ENCODE measurements around the gene ARHGAP8. TPM values are rescaled to one million over a fixed set of nuclear protein-coding genes. Genes with fewer than 3 reads are reported as not detected.

ARHGAP8 gene
- total RNA-seq, 2 donors from 2014 or later: 12.2 to 15.2 TPM

- no peak for ATAC-seq
- H3K4me3 ChIP-seq: no peak overlapping the region
- H3K27me3 ChIP-seq: no peaks in the 10 kb centered on the region
- no peaks in the 10 kb centered on the region for H3K9me3 ChIP-seq
- no peak overlapping the region for H3K27ac ChIP-seq
- no peaks in the 10 kb centered on the region for H3K36me3 ChIP-seq (replicated peaks in 1 of 2; ENCODE audit: insufficient read depth in 1 of 2, low read depth in 2 of 2)
- DNase-seq: no peak
- intact Hi-C loops (cut with DNase I): loop anchor here (5.0 kb wide), 1 partner anchor 38 kb away; no protein-coding TSS in a partner anchor
- peaks cover 5% of the 10 kb centered on the region for H3K4me1 ChIP-seq
- TF ChIP-seq POLR2A (IDR thresholded peaks at IDR 0.05): no peak
- no peak for TF ChIP-seq CTCF (IDR thresholded peaks at IDR 0.05)
- 73 to 84% methylated on average over 4 to 20 of the region's 23 CpGs for WGBS, 2 donors
Observed at GRCh38 chr22:44734801-44735517, 17.4 kb upstream of the ARHGAP8 start.

- ATAC-seq: peak; percentile 67
- TF ChIP-seq CTCF (IDR thresholded peaks at IDR 0.05) (peak; percentile 86 to 99 (median 95)), POLR2A (IDR thresholded peaks at IDR 0.05) (no peak)
- Histone ChIP-seq H3K27me3 (no peaks in the 10 kb centered on the region), H3K4me3 (no peak overlapping the region), H3K27ac (no peak overlapping the region), H3K4me1 (peaks cover 5% of the 10 kb centered on the region), H3K9me3 (no peaks in the 10 kb centered on the region), H3K36me3 (replicated peaks in 1 of 2; ENCODE audit: insufficient read depth in 1 of 2, low read depth in 2 of 2) (no peaks in the 10 kb centered on the region)
- intact Hi-C loops (cut with DNase I): loop anchor here (5.0 kb wide), 1 partner anchor 38 kb away; no protein-coding TSS in a partner anchor
- peak; percentile 68 to 86 (median 76) for DNase-seq
- 31% methylated on average over 7 to 28 of the region's 28 CpGs for WGBS, 2 donors
Observed at GRCh38 chr22:44735518-44736428, 16.6 kb upstream of the ARHGAP8 start.

GRCh38 chr22:44736581-44737405 is 15.6 kb upstream of the ARHGAP8 start:
- no peak overlapping the region for H3K27ac ChIP-seq
- no peaks in the 10 kb centered on the region for H3K36me3 ChIP-seq (replicated peaks in 1 of 2; ENCODE audit: insufficient read depth in 1 of 2, low read depth in 2 of 2)
- ATAC-seq: no peak
- WGBS, 2 donors: 74 to 88% methylated on average over 9 to 48 of the region's 52 CpGs
- H3K4me3 ChIP-seq: no peak overlapping the region
- no peak for TF ChIP-seq POLR2A (IDR thresholded peaks at IDR 0.05)
- no peak for TF ChIP-seq CTCF (IDR thresholded peaks at IDR 0.05)
- H3K27me3 ChIP-seq: no peaks in the 10 kb centered on the region
- H3K9me3 ChIP-seq: no peaks in the 10 kb centered on the region
- DNase-seq: no peak
- peaks cover 5% of the 10 kb centered on the region for H3K4me1 ChIP-seq
- intact Hi-C loops (cut with DNase I): loop anchor here (5.0 kb wide), 1 partner anchor 39 kb away; no protein-coding TSS in a partner anchor

- no peaks in the 10 kb centered on the region for H3K36me3 ChIP-seq (replicated peaks in 1 of 2; ENCODE audit: insufficient read depth in 1 of 2, low read depth in 2 of 2)
- ATAC-seq (no peak), DNase-seq (no peak)
- no peaks in the 10 kb centered on the region for H3K27me3 ChIP-seq
- no peaks in the 10 kb centered on the region for H3K9me3 ChIP-seq
- intact Hi-C loops (cut with DNase I): loop anchor here (5.0 kb wide), 1 partner anchor 40 kb away; no protein-coding TSS in a partner anchor
- no peak overlapping the region for H3K27ac ChIP-seq
- TF ChIP-seq POLR2A (IDR thresholded peaks at IDR 0.05) (no peak), CTCF (IDR thresholded peaks at IDR 0.05) (no peak)
- no peak overlapping the region for H3K4me3 ChIP-seq
- WGBS, 2 donors: 65 to 68% methylated on average over 12 to 32 of the region's 32 CpGs
- peaks cover 5% of the 10 kb centered on the region for H3K4me1 ChIP-seq
Observed at GRCh38 chr22:44737406-44738346, 14.7 kb upstream of the ARHGAP8 start.

Data from body of pancreas (tissue), 4 donors.